Measurements from ENCODE around the gene ST6GALNAC2.
"Not testable (repeated sequence)": the region's sequence is repeated elsewhere in the genome, so short reads cannot be mapped to it uniquely, and the experiment has no call there.

Gene ST6GALNAC2

GRCh38 chr17:76561332-76561731 lies 24.3 kb downstream of the ST6GALNAC2 start:
- no peak for DNase-seq (ENCODE audit: low spot score)
- TF ChIP-seq, protein P1, sequence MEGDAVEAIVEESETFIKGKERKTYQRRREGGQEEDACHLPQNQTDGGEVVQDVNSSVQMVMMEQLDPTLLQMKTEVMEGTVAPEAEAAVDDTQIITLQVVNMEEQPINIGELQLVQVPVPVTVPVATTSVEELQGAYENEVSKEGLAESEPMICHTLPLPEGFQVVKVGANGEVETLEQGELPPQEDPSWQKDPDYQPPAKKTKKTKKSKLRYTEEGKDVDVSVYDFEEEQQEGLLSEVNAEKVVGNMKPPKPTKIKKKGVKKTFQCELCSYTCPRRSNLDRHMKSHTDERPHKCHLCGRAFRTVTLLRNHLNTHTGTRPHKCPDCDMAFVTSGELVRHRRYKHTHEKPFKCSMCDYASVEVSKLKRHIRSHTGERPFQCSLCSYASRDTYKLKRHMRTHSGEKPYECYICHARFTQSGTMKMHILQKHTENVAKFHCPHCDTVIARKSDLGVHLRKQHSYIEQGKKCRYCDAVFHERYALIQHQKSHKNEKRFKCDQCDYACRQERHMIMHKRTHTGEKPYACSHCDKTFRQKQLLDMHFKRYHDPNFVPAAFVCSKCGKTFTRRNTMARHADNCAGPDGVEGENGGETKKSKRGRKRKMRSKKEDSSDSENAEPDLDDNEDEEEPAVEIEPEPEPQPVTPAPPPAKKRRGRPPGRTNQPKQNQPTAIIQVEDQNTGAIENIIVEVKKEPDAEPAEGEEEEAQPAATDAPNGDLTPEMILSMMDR (IDR thresholded peaks at IDR 0.05; ENCODE audit: borderline replicate concordance, control extremely low read depth, extremely low read depth, insufficient read depth, missing control alignments): no peak
- in situ Hi-C loops (cut with MboI; ENCODE audit: low sequenced_read_pairs, unreplicated experiment): no loop called here

GRCh38 chr17:76560877-76561221 lies 24.8 kb downstream of the ST6GALNAC2 start:
- TF ChIP-seq, protein P1 (IDR thresholded peaks at IDR 0.05; ENCODE audit: borderline replicate concordance, control extremely low read depth, extremely low read depth, insufficient read depth, missing control alignments): no peak
- no peak for DNase-seq (ENCODE audit: low spot score)
- in situ Hi-C loops (cut with MboI; ENCODE audit: low sequenced_read_pairs, unreplicated experiment): no loop called here

DNA sequence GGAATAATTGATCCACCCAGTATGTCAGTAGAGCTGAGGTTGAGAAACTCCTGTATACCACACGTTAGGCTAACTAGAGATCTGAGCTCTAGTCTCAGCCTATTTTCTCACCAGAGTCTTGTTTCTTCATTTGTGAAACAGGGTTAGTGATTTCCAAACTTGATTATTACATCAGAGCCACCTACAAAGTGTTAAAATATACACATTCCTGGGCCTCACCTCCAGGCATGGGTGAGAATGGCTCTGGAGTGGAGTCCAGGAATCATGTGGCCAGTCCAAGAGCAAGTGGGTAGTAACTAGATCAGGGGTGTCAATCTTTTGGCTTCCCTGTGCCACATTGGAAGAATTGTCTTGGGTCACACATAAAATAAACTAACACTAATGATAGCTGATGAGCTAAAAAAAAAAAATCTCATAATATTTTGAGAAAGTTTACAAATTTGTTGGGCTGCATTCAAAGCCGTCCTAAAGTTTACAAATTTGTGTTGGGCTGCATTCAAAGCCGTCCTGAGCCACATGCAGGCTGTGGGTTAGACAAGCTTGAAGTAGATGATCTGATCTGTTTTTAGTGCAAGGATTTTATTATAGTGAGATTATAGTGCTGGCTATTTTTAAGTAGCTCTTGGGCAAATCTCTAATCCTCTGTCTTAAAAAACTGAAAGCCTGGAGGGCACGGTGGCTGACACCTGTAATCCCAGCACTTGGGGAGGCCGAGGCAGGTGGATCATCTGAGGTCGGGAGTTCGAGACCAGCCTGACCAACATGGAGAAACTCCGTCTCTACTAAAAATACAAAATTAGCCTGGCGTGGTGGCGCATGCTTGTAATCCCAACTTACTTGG lies 25.4 kb downstream of the ST6GALNAC2 start:
- in situ Hi-C loops (cut with MboI; ENCODE audit: low sequenced_read_pairs, unreplicated experiment): no loop called here
- TF ChIP-seq, protein P1 (IDR thresholded peaks at IDR 0.05; ENCODE audit: borderline replicate concordance, control extremely low read depth, extremely low read depth, insufficient read depth, missing control alignments): no peak
- DNase-seq (ENCODE audit: low spot score): no peak

GRCh38 chr17:76559460-76559859 lies 26.2 kb downstream of the ST6GALNAC2 start:
- in situ Hi-C loops (cut with MboI; ENCODE audit: low sequenced_read_pairs, unreplicated experiment); DNase-seq (ENCODE audit: low spot score): not testable (repeated sequence)

GRCh38 chr17:76558198-76559095 lies 27.2 kb downstream of the ST6GALNAC2 start:
- TF ChIP-seq, protein P1 (IDR thresholded peaks at IDR 0.05; ENCODE audit: borderline replicate concordance, control extremely low read depth, extremely low read depth, insufficient read depth, missing control alignments): peak; percentile 59
- DNase-seq (ENCODE audit: low spot score): no peak
- in situ Hi-C loops (cut with MboI; ENCODE audit: low sequenced_read_pairs, unreplicated experiment): no loop called here

- in situ Hi-C loops (cut with MboI; ENCODE audit: low sequenced_read_pairs, unreplicated experiment): no loop called here
- TF ChIP-seq, protein P1 (IDR thresholded peaks at IDR 0.05; ENCODE audit: borderline replicate concordance, control extremely low read depth, extremely low read depth, insufficient read depth, missing control alignments): peak; percentile 45
- DNase-seq (ENCODE audit: low spot score): peak; percentile 93
Measured at GRCh38 chr17:76557368-76558197, 28.1 kb downstream of the ST6GALNAC2 start.

Measured in GM13976 (cell line).